RWPE2 (cell line): ENCODE data around the gene SLC17A6.

Experiments
- ATAC-seq: fragments of 200-7000 bp; cut with Tn5 transposase; 3 replicates; pipeline ENCODE4 v1.9.1; 2021; ENCODE audit warnings: low read depth
- DNase-seq: peaks from one replicate; pipeline ENCODE4 v3.0.0-alpha.2; 2020; ENCODE audit warnings: low spot score
- H3K27ac ChIP-seq: fragments of 450-650 bp; 2 replicates; pipeline ENCODE4 v1.5.1; 2017; ENCODE audit warnings: mild to moderate bottlenecking; ENCODE audit not compliant: poor library complexity, severe bottlenecking
- H3K27me3 ChIP-seq: fragments of 250-450 bp; sonication (Bioruptor Pico); 2 replicates; pipeline ENCODE4 v1.5.1; 2021; ENCODE audit warnings: mild to moderate bottlenecking, moderate library complexity; ENCODE audit not compliant: insufficient read depth, poor library complexity, severe bottlenecking
- H3K36me3 ChIP-seq: fragments of 250-450 bp; sonication (Bioruptor Pico); 2 replicates; pipeline ENCODE4 v1.5.1; 2020; ENCODE audit warnings: low read depth, mild to moderate bottlenecking, moderate library complexity
- H3K4me1 ChIP-seq: fragments of 250-450 bp; sonication (Bioruptor Pico); 2 replicates; pipeline ENCODE4 v1.5.1; 2021; ENCODE audit warnings: mild to moderate bottlenecking, moderate library complexity; ENCODE audit not compliant: insufficient read depth, poor library complexity, severe bottlenecking
- H3K4me3 ChIP-seq: fragments of 250-450 bp; sonication (Bioruptor Pico); 2 replicates; pipeline ENCODE4 v1.5.1; 2021; ENCODE audit warnings: mild to moderate bottlenecking, moderate library complexity; ENCODE audit not compliant: severe bottlenecking
- H3K9me3 ChIP-seq: fragments of 250-450 bp; sonication (Bioruptor Pico); 2 replicates; pipeline ENCODE4 v1.5.1; 2021; ENCODE audit warnings: mild to moderate bottlenecking, moderate library complexity; ENCODE audit not compliant: severe bottlenecking
- TF ChIP-seq, protein P1 (sequence below): fragments of 450-650 bp; IDR thresholded peaks from one replicate; pipeline ENCODE4 v1.5.1; 2017; ENCODE audit warnings: mild to moderate bottlenecking, moderate library complexity; ENCODE audit not compliant: poor library complexity, severe bottlenecking

SLC17A6 gene

DNA sequence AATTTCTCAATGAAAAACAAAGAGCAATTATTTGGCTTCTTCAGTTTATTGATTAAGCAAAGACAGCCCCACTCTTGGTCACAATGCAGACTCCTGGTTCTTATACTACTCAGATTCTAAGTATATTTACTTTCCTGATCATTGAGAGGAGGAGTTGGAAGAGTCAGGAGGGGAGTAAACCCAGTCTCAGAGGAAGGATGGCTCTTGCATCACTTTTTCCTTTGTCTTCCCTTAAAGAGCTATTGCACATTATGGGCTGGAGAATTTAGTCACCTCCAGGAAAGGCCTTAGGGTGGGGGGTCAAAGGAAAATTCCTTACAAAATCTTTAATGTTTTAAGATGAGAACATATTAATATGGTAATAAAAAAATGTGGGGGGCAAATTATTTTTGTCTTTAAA lies 8.1 kb downstream of the SLC17A6 start:
- Histone ChIP-seq H3K36me3 (no peaks in the 10 kb centered on the region), H3K27me3 (peaks cover 32% of the 10 kb centered on the region), H3K27ac (no peak overlapping the region), H3K9me3 (no peaks in the 10 kb centered on the region), H3K4me1 (no peaks in the 10 kb centered on the region), H3K4me3 (no peak overlapping the region)
- TF ChIP-seq, protein P1, sequence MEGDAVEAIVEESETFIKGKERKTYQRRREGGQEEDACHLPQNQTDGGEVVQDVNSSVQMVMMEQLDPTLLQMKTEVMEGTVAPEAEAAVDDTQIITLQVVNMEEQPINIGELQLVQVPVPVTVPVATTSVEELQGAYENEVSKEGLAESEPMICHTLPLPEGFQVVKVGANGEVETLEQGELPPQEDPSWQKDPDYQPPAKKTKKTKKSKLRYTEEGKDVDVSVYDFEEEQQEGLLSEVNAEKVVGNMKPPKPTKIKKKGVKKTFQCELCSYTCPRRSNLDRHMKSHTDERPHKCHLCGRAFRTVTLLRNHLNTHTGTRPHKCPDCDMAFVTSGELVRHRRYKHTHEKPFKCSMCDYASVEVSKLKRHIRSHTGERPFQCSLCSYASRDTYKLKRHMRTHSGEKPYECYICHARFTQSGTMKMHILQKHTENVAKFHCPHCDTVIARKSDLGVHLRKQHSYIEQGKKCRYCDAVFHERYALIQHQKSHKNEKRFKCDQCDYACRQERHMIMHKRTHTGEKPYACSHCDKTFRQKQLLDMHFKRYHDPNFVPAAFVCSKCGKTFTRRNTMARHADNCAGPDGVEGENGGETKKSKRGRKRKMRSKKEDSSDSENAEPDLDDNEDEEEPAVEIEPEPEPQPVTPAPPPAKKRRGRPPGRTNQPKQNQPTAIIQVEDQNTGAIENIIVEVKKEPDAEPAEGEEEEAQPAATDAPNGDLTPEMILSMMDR: no peak
- DNase-seq: no peak
- no peak for ATAC-seq

DNA sequence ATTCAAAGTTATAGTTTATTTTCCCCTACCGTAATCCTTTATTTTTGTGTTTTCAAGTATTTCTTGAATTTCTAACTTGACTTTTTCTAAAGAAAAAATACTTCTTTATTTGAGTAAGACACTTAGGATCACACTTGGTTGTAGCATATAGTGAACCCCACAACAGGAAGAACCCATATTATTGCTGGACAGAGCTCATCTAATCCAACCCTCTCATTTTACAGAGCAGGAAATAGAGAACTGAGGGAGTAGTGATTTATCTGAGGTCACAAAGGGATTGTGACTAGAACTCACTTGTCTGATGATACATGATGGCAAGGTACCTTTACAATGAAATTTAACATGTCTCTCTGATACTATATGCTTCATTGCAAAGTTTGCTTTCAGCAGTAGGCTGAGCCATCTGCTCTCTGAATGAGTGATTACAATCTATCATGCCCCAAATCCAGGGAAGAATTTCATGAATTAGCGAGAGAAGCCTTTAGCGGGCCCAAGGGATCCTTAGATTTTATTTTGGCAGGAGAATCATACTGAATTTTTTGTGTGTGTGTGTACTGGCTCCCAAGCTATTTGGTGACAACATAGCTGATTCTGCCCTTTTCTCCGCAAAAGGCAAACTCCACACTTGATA lies 9.8 kb downstream of the SLC17A6 start:
- ATAC-seq (no peak), DNase-seq (no peak)
- H3K36me3 ChIP-seq: no peaks in the 10 kb centered on the region
- H3K4me1 ChIP-seq: no peaks in the 10 kb centered on the region
- H3K4me3 ChIP-seq: no peak overlapping the region
- peaks cover 19% of the 10 kb centered on the region for H3K27me3 ChIP-seq
- TF ChIP-seq, protein P1: no peak
- H3K27ac ChIP-seq: no peak overlapping the region
- no peaks in the 10 kb centered on the region for H3K9me3 ChIP-seq

DNA sequence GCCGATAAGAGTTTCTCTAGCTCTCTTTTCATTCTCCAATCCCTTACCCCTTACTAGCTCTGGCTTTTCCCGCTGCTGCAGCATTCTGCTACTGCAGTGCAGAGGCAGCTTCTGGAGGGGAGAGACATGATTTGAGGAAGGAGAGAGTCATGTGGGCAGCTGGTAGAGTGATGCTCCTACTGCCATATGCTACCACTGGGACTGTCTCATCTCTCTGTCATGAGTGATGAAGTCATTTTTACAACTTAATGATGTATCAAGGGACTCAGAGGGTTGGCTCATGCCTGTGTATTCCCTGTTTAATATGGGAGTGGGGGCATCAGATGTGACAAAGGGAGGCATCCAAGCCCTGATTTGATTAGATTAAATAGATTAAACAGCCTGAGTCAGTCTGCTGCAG lies 11.3 kb downstream of the SLC17A6 start:
- TF ChIP-seq, protein P1: no peak
- H3K36me3 ChIP-seq: no peaks in the 10 kb centered on the region
- no peak for ATAC-seq
- DNase-seq: no peak
- no peak overlapping the region for H3K4me3 ChIP-seq
- H3K27me3 ChIP-seq: peaks cover 6% of the 10 kb centered on the region
- no peaks in the 10 kb centered on the region for H3K4me1 ChIP-seq
- no peaks in the 10 kb centered on the region for H3K9me3 ChIP-seq
- H3K27ac ChIP-seq: no peak overlapping the region

DNA sequence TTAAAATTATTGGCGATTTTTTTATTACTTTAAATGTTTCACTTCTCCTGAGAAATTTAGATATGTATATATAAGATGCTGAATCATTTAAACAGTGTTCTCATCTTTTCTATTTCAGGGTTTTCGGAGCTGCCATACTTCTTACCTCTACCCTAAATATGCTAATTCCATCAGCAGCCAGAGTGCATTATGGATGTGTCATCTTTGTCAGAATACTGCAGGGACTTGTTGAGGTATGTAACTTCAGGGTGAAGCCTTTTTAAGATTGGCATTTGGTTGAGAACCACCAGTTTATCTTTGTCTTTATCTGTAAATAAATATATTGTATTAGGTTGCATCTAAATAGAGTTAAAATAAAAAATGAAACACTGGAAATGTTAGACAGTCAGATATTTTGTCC lies 21.1 kb downstream of the SLC17A6 start:
- ATAC-seq (peak; percentile 67; the same call in 2 of the 3 replicates), DNase-seq (no peak)
- Histone ChIP-seq H3K9me3 (no peaks in the 10 kb centered on the region), H3K4me1 (peaks cover 5% of the 10 kb centered on the region), H3K4me3 (no peak overlapping the region), H3K36me3 (no peaks in the 10 kb centered on the region), H3K27ac (no peak overlapping the region), H3K27me3 (no peaks in the 10 kb centered on the region)
- TF ChIP-seq, protein P1: no peak

DNA sequence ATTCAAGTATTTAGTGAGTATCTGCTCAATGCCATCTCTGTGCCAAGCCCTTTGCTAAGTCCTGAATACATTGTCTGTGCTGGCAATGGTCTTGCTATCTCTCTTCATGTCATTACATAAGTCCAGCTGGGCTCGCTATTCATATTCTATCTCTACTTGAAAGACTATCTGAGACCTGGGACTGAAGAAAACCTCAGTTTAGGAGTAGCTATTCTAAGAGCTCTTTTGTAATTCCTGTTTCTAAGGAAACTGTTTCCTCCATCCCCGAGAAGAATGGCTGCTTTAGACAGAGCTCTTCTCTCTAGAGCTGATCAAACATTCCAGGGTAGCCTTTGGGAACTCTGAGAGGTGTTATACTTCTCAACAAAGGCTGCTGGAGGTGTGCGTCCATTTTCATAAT lies 33.0 kb downstream of the SLC17A6 start:
- no peak for DNase-seq

More for the DNA sequence above, 33.0 kb downstream of the SLC17A6 start:
- Histone ChIP-seq H3K4me1 (no peaks in the 10 kb centered on the region), H3K27ac (no peak overlapping the region), H3K9me3 (no peaks in the 10 kb centered on the region), H3K27me3 (no peaks in the 10 kb centered on the region), H3K4me3 (no peak overlapping the region), H3K36me3 (no peaks in the 10 kb centered on the region)
- TF ChIP-seq, protein P1: no peak
- no peak for ATAC-seq
